ENCODE measurements around the gene ROPN1.
"Not testable (repeated sequence)": the region's sequence is repeated elsewhere in the genome, so short reads cannot be mapped to it uniquely, and the experiment has no call there.

ROPN1 gene

DNA sequence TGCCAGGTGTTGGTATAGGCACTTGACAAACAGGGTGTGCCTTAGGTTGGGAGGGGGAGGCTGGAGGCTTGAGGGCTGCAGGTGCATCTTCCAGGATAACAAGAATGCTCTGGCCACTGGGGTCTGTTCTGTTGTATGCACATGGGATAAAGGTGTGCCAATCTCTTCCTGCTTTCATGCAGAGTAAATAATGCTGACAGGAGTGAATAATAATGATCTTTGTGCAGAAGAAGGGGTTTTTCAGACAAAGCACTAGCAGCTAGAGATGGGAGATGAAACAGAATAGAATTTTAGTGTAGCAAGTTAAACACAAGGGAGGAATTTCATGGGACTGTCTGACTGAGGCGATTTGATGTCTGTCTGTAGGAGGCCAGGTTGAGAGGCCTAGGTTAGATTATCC, 1.9 kb upstream of the ROPN1 start:
- DNase-seq: no peak

DNA sequence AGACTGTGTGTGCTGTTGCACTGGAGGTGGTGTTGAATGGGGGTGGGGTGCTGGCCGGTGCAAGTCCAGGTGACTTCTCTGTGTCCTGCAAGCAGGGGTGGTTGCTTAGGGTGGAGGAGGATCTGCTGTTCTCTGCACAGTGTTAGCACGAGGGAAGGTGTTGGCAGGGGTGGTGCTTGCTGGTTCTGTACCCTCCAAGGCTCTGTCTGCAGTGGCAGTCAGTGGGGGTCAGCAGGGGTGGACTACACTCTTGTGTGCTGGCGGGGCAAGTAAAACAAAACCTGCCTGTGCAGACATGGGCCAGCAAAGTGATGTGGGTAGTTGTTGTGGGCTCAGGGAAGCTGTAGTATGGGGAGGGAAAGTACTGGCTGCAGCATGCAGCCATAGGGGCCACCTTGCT, 5.5 kb downstream of the ROPN1 start:
- DNase-seq: no peak

DNA sequence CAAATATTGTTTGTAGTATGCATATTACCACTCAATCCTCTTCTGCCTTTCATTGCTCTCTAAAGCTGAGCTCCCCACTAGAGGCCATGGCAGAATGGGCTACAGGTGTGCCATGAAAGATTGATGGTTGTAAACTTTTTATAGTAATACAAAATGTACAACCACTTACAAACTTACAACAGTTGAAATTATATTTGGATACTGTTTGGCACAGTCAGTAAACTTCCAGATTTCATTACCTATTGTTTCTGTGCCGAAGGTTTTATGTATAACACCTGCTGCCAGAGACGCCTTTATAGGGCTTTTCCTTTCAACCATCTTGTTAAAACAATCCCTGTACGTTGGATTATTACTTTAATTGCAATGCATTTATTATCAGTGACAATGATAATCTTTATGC, 7.0 kb downstream of the ROPN1 start:
- no peak for DNase-seq

GRCh38 chr3:123984350-123984749, 7.6 kb downstream of the ROPN1 start:
- DNase-seq: no peak

DNA sequence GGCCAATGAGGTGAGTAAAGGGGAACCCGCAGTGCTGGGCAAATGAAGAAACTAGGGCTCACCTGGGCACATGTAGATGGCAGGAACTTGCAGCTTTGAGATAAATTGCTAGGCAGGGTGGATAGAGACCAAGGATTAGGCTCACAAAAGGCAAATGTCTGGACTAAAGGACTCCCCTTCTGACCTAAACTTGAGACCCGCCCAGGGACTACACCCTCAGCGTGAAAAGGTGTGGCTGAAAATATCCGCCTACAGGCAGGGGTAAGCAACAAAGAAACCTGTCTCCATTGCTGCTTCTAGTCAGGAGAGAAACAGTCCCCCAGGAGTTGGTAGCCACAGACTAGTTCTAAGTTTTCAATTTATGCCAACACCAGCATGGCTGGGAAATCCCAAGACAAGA, 10.6 kb downstream of the ROPN1 start:
- DNase-seq: not testable (repeated sequence)

DNA sequence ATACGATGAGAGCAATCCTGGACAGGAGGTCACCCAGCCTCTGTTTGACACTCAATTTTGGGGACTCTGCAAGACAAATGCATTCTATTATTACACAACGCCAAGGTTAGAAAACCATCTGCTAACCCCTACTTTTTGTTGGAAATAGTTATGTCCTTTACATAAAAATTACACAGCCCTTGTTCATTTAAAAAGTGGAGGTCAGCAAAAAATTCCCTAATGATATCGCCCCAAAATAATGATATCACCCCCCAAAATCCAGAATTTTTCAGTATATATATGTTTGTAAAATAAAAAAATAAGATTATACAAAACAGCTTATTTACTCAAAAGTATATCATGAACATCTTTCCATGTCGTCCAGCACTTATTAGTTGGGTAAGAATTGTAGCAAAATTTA, 11.4 kb downstream of the ROPN1 start:
- DNase-seq: no peak

GRCh38 chr3:123979525-123980501, 12.1 kb downstream of the ROPN1 start:
- DNase-seq: not testable (repeated sequence)

GRCh38 chr3:123976904-123977303, 15.0 kb downstream of the ROPN1 start:
- not testable (repeated sequence) for DNase-seq

DNA sequence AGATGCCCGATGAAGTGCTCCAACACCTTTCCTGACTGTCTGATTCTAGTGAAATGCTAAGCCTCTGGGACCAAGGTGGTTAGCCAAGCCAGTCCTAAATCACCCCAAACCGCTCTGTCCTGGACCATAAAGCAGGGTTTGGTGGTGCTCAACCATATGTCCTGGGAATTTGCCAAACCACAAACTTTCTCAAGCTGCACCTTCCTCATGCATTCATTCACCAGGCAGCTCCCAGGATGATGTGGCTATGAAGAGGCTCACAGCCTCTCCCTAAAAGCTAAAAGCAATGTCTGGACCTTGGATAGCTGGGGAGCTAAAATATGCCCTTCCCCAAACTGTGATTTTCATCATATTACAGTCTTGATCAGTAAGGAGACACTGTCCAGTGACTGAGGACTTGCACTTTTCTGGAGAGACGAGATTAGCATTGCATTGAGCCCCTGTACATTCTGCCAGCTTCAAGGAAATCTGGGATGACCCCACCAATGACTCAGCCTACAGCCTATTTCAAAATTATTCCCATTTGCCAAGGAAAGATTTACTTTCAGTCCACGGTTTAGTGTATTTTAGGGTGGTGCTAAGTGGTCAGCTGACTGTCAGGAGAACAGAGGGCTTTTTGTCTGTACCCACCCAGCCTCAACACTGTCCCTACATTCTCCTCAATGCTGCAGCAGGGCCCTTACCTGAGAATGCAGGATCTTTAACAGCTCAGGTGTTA, 15.6 kb downstream of the ROPN1 start:
- DNase-seq: not testable (repeated sequence)

GRCh38 chr3:123975030-123975429, 16.9 kb downstream of the ROPN1 start:
- not testable (repeated sequence) for DNase-seq

- no peak for DNase-seq
These were observed 20.5 kb downstream of the ROPN1 start for GRCh38 chr3:123971406-123971805.

DNA sequence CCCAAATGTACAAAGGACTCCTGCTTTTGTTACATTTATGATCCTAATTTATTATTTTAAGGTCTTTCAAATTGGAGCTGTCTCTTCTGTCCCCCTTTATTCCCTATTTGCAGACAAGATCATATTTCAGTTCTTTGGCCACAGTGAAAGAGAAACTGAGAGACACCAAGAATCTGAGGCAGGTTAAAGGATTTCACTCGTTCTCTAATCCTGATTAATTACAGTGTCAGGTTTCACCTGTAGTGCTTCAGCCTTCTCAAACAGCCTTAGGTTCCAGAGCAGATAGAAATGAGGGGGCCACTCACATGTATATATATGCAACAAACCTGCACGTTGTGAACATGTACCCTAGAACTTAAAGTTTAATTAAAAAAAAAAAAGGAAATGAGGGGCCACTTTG, 24.7 kb downstream of the ROPN1 start:
- not testable (repeated sequence) for DNase-seq

- not testable (repeated sequence) for DNase-seq
These were observed 25.1 kb downstream of the ROPN1 start for GRCh38 chr3:123966799-123967198.

GRCh38 chr3:123964793-123965192, 27.1 kb downstream of the ROPN1 start:
- not testable (repeated sequence) for DNase-seq

DNA sequence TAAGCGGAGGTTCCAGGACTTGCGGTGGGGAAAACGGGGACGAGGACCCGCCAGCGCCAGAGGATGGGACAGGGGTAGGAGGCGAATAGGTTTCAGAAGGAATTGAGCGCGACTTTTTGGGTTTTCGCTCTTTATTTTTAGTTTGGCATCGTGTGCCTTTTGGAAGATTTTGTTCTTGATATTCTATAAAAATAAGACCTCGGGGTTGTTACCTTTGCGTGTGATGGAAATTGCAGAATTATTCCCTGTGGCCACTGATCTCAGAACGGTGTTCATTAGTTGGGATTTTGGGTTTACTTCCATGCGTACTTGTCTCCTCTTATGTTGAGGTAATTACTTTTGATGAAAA, 30.4 kb downstream of the ROPN1 start:
- DNase-seq: no peak

DNA sequence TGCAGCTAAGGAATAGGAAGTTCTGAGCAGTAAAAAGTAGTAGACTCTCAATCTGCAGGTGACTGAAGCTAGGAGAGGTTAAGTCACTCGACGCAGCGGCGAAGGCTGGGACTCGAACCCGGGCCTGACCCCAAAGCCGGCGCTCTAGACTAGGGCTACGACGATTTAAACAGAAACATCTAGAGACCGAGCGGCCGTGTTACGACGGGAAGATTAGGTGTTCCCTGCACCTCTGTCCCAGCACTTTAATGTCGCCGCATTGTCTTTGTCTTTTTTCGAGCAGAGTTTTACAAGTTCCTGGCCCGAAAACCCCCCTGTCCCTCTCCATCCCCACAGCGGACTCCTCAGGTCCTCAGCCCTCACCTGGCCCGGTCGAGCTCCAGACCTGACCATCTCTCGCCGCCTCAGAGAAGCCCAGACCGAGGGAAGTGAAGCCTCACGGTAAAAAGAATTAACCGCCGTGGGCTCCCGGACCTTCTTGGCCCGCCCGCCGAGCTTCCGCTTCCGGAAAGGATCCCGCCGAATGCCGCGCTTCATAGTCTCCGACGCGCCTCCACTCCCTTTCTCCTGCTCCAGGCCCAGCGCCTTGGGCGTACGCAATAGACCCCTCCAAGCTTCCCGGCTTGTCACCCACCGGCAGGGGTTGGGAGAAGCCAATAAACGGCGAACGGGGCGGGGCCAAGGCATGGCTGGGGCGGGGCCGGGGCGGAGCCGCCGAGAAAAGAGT, 31.0 kb downstream of the ROPN1 start, which contains the start of gene CCDC14:
Gene CCDC14 (minus strand): TSS at position 449 of the 727 bp plus-strand sequence. CDS start 56 bp downstream, at position 393.
- peak; percentile 99 for DNase-seq

DNA sequence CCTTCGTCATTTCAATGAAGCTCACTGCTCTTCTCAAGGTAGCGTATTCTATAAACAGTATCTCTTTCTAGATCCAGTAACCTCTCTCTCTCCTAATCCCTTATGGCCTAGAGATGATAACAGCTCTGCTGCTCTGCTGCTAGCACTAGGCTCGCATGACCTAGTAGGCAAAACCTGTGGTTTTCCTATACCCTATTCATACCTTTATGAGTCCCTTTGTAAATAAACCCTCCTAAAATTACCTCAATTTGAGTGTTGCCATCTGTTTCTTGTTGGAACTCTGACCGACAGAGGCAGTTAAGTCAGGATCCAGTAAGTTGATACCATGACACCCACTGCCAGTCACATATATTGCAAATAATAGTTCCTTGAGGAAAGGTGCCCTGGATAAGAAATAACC, 38.2 kb downstream of the ROPN1 start:
- no peak for DNase-seq

DNA sequence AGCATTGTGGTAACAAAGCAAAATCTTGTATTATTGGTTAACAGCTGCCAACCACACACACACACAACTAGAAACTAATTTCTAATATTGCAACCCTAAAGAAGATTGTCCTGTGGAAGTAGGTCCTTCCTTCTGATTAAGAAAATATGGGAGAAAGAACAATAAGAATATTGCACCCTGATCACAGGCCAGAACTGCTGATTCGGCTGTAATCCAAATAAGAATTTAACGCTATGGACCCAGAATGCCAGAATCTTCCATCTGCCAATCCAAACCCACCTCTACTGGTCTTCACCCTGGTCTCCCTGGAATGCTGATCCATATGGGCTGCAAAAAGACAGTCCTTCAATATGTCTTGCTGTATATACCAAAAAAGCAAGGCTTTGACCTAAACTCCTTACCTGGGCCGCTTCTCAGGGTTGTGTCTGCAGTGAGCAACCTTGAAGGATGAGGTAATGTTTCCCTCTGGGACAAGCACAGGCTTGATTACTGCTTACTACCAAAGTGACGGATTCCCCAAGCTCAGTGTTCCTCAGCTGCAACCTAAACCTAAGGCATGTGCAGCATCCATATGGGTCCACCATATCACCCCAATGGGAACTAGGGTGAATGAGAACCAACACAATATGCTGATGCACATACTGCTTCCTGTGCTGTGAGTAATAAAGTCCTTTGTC, 38.9 kb downstream of the ROPN1 start:
- DNase-seq: no peak

DNA sequence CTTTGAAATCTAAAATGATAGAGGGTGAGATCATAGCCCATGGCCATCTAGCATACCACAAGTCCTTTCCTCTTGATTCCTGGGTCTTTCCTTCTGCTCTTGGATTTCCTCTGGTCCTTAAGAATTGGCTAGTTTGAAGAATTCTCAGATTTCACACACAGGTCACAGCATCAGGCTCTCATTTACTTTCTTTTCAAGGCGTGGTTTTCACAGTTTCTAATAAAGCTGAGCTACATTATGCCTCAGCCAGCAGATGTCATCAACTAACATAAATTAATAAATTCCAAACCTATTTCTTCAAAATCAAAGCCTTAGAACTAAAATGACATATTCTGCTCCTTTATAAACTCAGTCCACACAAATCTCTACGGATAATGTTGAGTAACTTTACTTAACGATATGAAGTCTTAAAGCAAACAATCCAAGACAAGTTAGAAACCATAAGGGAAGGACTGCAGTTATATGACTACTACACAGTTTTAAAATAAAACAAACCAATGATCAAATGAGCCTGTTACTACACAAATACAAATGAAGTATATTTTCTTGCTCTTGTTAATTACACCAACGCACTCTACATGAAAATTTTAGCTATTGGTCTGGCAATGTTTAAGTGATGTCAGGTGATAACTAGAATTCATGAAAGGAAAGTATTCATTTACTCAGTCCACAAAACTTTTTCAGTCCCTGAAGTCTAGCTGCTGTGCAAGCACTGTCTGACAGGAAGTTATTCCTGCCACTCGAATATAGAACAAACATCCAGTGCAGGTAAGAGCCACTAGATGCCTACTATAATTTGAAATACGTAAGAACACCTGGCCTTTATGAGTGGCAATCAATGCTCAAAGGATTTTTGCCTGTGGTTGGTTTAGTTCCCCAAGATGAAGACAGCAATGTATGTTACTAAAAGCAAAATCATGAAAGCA, 40.1 kb downstream of the ROPN1 start:
- DNase-seq: no peak

- peak; percentile 57 for DNase-seq
These were observed 42.3 kb downstream of the ROPN1 start for GRCh38 chr3:123949641-123950040.

DNA sequence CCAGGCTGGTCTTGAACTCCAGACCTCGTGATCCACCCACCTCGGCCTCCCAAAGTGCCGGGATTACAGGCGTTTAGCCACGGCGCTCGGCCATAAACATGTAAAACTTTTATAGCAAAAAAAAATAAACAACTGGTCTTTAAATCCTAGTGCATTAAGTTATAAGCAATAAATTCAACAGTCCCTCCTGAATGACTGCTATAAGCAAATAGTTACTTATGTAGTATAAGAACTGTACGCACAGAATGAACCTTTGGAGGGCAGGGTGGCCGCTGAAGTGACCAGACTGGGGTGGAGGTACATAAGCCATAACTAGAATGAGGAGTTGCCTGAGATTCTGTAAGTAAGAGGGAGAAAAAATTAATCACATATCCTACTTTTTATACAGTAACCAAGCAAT, 43.5 kb downstream of the ROPN1 start:
- DNase-seq: no peak

DNA sequence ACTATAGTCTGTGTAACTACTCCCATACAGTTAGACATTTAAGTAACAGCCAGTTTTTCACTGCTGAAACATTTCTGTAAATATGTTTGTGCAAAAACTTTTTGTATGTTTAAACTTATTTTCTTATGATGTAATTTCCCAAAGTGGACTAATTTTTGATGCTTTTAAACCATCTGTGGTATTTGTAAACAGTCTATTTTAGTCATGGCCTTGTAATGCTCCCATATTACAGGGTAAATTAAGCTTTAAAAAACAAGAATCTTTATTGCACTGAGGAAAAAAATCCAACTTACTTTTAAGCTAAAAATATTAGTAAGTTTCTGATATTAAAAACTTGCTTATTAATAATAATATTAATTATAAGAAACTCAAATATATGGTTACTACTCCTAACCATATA, 44.4 kb downstream of the ROPN1 start:
- DNase-seq: no peak

All from hematopoietic multipotent progenitor cell treated with erythropoietin and hydrocortisone succinate and interleukin-3 and kit ligand, for 4 days (in vitro differentiated cells).